Stimulated activated CD4-positive, alpha-beta T cell treated with anti-CD3 and anti-CD28 coated beads, TNF-alpha, amount 100 ng/mL, for 48 hours (primary cell): ENCODE results near the gene PROM1.

Source experiments
- DNase-seq, 3 donors: peaks; one replicate each; pipeline ENCODE4 v3.0.0-alpha.2; 2020; ENCODE audit warnings: low read depth in 3 of 3

PROM1 gene

DNA sequence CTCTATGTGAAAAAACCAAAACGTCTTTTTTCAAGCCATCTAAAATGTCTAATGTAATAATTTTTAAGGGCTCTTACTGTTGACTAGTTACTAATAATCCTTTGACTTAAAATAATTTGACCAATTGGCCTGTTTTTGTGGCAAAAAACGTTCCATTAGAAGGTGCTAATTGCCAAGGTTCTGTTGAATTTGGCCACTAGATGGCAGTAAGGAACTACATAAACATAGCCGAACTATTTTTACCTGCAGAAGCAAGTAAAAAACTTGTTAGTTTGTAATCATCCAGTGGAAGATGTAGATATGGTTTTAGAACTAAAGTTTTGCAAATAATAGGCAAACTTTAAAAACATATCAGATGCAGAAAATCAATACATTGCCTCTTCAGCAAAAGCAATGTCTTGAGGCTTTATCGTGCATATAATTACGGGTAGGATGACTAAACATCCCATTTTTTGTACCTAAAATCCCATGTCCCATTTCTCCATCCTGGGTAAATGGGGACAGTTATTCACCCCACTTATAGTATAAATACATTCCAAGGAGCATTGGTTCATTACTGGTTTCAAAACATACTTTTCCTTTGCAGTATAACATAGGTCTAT lies 57.6 kb downstream of the PROM1 start:
- peak in 2 of 3 donors; percentile 14 to 23 for DNase-seq

- DNase-seq: no peak
These were observed 58.6 kb downstream of the PROM1 start for GRCh38 chr4:16025268-16025667.

- DNase-seq: no peak
These were observed 59.9 kb downstream of the PROM1 start for GRCh38 chr4:16023776-16024408.

DNA sequence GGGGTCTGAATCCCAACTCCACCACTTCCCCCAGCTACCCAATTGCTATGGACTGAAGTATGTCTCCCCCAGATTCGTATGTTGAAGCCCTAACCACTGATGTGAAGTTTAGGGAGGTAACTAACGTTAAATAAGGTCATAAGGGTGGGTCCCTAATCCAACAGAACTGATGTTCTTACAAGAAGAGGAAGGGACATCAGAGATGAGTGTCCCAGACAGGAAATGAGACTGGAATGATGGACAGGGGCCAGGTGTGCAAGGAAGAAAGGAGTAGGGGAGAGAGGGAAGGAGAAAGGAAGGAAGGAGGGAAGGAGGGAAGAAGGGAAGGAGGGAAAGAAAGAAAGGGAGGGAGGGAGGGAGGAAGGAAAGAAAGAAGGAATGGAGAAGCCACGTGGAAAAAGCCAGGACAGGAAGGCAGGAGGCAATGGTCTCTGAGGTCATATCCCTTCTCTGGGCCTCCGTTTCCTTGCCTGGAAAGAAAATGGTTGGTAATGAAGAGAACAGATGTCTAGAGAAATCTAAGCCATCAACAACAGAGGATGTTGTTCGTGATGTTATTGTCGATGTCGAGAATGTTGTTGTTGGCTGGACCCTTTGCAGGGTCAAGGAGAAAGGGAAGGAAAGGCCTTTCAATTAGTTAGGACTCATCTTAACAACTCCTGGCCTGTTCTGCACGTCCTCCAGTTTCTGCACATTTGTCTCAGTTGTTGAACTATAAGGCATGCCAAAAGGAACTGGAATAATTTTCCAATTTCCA lies 61.8 kb downstream of the PROM1 start:
- DNase-seq: no peak

DNA sequence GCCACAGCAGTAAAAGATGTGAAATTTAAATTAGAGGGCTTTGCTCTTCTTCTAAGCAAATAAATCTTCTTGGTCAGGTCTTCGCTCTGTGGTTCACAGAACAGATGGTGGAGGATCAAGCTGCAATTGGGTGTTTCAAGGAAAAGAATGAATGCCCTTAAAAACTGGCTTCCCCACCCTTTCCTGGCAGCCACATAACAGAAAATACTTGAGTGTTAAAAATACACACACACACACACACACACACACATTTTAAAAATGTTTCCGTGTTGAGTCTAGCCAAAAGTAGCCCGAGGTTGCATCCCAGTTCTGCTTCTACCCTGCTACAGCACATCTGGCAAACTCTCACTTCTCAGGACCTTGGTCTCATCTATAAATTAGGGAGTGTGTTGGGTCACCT lies 64.2 kb downstream of the PROM1 start:
- no peak for DNase-seq

GRCh38 chr4:16018841-16019240 lies 65.0 kb downstream of the PROM1 start:
- DNase-seq: no peak

DNA sequence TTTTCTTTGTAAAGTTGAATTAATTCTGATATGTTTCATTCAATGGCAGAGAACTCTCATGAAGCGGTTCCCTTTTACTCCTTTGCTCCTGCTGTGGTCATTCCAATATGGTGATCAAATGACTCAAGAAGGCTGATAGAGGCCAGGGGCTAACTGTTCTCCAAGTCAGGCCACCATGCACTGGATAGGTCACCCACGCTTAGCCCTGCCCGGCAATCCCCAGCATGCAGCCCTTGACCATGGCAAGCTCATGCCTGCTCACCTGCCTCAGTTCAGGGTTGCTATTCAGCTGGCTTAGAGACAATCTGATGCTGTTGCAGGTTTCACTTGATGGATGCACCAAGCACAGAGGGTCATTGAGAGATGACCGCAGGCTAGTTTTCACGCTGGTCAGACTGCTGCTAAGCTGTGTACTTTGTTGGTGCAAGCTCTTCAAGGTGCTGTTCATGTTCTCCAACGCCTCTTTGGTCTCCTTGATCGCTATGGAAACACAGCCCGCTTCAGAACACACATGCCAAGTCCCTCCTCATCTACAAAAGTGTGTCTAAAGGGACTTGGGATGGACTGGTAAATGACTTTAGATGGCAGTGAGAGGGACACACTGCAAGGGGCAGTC lies 65.7 kb downstream of the PROM1 start:
- DNase-seq: no peak

DNA sequence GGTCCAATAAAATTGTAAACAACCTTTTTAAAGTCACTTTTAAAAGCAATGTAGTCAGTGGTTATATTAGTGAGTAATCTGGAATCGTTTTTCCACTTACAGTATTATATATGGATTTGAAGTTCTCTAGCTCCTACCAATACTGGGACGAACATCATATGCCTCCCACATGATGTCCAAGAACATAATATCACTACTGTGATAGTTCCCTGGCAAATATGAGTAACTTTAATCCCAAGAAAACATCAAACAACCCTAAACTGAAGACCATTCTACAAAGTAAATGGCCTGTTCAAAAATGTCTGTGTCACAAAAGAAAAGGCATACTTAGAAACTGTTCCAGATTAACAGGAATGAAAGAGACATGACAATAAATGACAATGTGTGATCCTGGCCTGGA lies 67.3 kb downstream of the PROM1 start:
- DNase-seq: no peak

GRCh38 chr4:16011173-16011572 lies 72.7 kb downstream of the PROM1 start:
- no peak for DNase-seq

GRCh38 chr4:16009153-16009552 lies 74.7 kb downstream of the PROM1 start:
- DNase-seq: no peak

GRCh38 chr4:16007471-16008095 lies 76.2 kb downstream of the PROM1 start:
- no peak for DNase-seq

DNA sequence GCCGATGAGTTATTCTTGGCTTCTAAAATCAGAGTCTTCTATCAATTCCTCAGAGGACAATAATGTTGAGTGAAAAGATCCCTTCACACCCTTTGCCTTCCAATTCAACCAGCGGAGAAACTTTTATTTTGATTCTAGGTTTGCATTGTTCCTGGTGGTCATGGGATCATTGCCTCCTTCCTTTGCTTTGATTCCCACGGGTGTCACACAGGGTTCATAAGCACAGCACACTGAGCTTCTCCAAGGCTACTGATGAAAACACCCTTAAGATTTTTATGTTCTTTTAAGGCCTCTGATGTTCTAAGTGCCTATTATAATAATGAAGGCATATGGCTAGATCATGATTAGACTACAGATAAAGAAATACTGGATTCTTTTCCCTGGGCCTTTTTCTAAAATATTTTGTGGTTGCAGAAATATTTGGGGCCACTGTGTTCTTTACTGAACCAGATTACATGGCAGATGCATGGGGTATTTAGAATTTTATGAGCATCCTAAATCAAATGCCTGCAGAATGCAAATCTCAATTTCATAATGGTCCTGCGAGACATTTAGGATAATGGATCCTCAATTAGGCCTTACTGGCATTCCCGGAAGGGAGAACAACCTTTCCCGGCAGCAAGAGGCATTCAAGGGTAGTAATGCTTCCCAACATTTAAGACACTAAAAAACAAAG lies 76.9 kb downstream of the PROM1 start:
- no peak for DNase-seq

DNA sequence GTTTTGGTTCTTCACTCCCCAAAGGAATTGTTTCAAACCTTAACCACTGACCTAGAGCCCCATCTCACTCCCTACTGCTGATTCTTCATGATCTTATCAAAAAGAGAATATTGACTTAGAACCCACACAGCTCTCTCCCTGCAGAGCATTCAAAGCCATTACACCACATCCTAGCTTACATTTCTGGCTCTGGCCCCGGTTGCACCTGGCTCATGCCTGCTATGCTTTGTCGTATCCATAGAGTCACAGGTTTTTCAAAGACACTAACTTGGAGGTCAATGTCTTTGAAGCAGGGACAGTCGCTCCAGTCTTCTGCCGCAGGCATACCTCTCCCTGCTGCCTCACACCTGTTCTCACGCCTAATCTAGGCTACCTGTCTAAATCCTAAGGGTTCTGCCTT lies 78.1 kb downstream of the PROM1 start:
- DNase-seq: no peak

- peak; percentile 18 to 34 (median 31) for DNase-seq
These were observed 82.4 kb downstream of the PROM1 start for GRCh38 chr4:16001484-16001858.

GRCh38 chr4:16000708-16001483 lies 82.9 kb downstream of the PROM1 start:
- DNase-seq: no peak

DNA sequence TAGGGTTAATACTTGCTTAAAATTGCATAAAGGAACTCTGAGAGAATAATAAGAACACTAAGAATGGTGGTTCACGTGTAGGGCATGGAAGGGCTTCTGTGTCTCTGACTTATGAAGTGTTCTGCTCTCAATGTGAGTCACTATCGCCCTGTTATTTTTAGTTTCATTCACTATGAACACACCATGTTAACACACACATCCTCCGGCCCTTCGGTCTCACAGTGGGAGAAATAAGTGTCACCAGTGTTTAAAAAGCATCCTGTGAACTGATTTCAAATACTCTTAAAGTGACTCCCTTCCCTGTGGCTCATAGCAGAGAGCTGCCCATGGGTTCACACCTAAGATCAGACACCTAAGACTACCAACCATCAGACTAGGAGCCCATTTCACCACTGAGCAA lies 87.0 kb downstream of the PROM1 start:
- no peak for DNase-seq

GRCh38 chr4:15995826-15996225 lies 88.0 kb downstream of the PROM1 start:
- no peak for DNase-seq

- DNase-seq: no peak
These were observed 91.7 kb downstream of the PROM1 start for GRCh38 chr4:15992167-15992485.

DNA sequence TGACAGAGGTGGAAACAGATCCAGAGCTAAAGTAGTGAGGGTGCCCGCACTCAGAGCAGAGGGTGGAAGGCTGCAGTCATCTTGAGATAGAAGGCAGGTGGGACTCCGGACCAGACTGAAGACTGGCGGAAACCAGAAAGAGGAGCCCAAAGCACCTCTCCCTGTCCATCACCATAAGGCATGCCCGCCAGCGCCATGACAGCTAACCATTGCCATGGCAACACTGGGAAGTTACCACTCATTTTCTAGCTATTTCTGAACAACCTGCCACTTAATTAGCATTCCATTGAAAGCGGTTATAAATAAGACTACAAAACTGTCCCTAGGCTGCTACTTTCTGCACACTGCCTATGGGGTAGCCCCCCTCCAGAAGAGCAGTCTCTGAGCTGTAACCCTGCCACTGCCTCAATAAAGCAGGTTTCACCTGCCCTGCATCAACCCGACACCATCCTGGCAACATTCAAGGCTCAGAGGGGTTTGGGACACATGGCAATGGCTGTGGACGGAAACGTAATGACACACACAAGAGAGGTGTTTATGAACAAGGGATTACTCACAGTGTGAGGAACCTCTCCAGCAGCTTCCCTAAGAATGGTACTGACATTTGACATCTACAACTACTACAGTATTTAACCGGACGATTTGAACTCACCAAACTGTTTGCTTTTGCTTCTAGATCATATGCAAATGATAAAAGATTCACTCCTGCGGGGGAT lies 93.1 kb downstream of the PROM1 start:
- no peak for DNase-seq

DNA sequence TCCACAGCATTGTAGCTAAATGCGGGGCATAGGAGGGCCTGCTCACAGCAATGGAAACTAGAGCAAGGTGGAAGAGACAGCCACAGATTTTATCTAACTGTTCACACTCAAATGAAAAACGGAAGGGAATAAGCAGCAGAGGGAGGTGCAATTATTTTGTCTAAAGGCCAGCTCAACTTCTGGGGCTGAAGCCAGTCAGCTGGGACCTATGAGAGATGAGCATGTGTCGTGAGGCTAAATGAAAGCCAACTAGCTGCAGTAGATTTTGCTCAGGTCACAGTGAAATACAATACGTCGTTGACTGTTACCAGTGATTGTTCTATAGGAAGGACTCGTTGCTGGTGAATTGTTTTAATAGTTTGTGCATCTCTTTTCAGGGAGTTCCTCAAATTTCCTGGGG lies 94.4 kb downstream of the PROM1 start:
- DNase-seq: no peak

GRCh38 chr4:15988222-15988621 lies 95.6 kb downstream of the PROM1 start:
- DNase-seq: no peak
